ENCODE data around the gene ZCCHC7. TPM values are rescaled to one million over a fixed set of nuclear protein-coding genes. Genes with fewer than 3 reads are reported as not detected.
A peak's percentile ranks its signal among the peaks of the same experiment; 100 is the strongest.
"Not testable (repeated sequence)": the region's sequence is repeated elsewhere in the genome, so short reads cannot be mapped to it uniquely, and the experiment has no call there.

ZCCHC7 gene
- 27.4 TPM for polyA plus RNA-seq (ENCODE audit: insufficient read length)
- long read RNA-seq, donor 1, partial matches to known transcripts = 0 of 3 reads
- long read RNA-seq, donor 1, other reads (novel, unspliced or antisense) = 0 of 3 reads
- long read RNA-seq, donor 2 = 0 reads
- long read RNA-seq, donor 3 = 0 reads
- long read RNA-seq, donor 4 = 0 reads
- long read RNA-seq, donor 5 = 0 reads
- long read RNA-seq, donor 6, partial matches to known transcripts = 0 of 3 reads
- long read RNA-seq, donor 6, other reads (novel, unspliced or antisense) = 0 of 3 reads
- long read RNA-seq, donor 7, partial matches to known transcripts = 0 of 4 reads
- long read RNA-seq, donor 7, other reads (novel, unspliced or antisense) = 0 of 4 reads
- long read RNA-seq, donor 8, partial matches to known transcripts = 7 of 10 reads
- long read RNA-seq, donor 8, other reads (novel, unspliced or antisense) = 0 of 10 reads

GRCh38 chr9:37119907-37120842 lies at the start of gene ZCCHC7:
TSS of gene ZCCHC7 (plus strand) at chr9:37120574.
- peak; percentile 95 for DNase-seq

DNA sequence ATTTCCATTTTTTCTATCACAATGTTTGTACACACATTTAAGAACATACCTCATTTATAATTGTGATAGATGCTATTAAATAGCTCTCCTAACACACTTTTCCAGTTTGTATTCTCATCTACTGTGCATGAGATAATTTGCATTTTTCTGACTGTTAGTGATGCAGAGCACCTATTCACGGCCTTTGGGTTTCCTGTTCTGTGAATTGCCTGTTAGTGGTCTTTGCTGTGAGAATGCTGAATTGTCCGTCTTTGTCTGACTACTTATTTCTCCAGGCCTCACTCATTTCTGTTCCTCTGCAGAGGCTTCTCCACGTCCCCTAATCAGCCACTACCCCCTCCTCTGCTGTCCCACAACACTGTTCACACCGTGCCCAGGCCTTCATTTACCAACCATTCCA lies 45.6 kb upstream of the ZCCHC7 start:
- DNase-seq = not testable (repeated sequence)

DNA sequence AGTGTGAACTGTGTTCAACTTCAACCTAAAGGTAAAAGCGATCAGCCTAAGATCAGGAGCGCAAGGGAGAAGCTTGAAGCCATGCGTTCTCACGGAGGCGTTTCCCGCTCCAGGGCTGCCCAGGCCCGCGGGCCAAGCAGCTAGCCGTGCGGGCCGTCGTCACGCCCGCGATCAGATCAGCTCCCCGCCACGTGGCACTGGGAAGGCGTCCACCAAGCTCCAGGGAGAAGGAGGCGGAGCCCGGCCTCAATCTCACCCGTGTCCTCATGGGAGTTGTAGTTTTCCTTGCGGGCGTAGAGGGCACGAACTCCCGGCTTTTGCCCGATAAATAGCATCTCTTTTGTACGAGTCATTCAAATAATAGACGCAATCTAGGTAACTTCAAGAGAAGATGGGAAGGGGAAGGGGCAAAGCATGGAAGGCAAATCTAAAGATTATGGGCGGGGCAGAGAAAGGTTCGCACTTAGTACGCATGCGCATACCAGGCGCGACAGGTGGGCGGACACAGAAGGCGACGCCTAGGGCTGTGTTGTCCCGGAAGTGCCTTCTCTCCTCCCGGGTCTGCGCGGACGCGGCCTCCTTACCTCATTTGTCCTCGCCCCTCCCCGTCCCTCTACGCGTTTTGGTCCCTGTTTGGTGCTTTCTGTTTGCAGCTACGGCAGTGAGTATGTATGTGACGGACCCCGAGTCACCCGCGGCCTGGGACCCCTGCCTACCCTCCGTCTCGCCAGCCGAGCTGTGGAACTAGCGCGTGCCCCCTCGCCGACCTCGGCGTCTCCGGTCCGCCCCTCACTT lies 40.8 kb upstream of the ZCCHC7 start:
- DNase-seq = peak; percentile 92

DNA sequence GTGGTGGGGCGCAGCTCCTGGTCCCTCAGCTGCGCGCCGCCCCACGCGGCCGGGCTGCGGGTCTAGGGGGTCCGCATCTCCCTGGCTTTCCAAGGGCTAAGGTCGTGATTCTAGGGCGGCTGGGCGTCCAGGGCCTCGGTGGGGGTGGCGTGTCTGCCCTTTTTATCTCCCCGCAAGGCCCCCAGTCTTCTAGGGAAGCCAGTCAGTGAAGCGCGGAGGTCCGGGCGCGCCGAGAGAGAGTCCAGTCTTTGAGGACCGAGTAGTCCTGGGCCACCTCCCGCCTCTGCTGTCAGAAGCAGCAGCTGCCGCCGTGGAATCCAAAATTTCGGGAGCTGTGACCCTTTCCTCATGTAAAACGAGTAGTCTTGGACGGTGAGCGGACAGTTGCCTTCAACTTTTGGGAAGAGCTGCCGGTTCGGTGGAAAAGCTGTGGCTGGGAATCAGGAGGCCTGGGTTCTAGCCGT lies 40.2 kb upstream of the ZCCHC7 start:
- peak; percentile 21 for DNase-seq

- DNase-seq = not testable (repeated sequence)
These were observed 38.9 kb upstream of the ZCCHC7 start for GRCh38 chr9:37081507-37081906.

DNA sequence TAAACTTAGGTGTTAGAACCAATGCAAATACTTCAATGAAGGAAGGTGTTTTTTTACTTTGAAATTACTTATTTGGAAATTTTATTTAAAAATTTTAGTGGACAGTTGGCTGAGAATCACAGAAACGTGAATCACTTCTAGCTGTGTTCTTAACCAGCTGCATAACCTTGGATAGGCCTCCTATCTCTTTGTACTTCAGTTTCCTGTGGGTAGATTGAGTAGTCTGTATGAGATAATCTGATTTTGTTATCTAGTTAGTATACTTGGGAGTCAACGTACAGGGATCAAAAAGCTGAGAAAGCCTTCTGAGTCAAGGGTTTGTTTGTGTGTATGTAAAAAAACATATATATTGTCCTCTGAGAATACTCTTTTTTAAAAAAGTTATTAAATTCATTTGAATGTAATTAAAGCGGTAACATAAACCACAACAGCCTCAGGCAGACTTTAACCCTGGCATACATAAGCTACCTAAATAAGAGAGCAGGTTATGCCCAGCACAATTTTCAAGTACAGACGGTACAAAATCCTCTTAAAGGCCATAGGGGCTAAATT lies 38.1 kb upstream of the ZCCHC7 start:
- DNase-seq = no peak

DNA sequence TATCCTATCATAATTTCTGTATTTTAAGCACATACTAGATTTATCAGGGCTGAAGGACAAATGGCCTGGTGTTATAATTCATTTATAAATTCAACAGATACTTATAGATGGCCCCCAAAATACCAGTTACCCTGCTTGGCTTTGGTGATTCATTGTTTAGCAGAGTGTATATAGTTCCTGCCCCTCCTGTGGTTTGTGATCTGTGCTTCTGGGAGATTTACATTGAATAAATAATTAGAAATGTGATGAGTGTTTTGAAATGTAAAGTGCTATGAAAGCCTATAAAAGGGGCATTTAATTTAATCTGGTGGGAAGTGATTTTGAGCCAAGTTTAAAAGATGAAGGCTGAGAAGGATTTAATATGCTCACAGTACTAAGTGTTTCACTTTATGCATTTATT lies 36.7 kb upstream of the ZCCHC7 start:
- no peak for DNase-seq

- no peak for DNase-seq
These were observed 35.1 kb upstream of the ZCCHC7 start for GRCh38 chr9:37085233-37085632.

GRCh38 chr9:37092714-37093295 lies 27.6 kb upstream of the ZCCHC7 start:
- DNase-seq = not testable (repeated sequence)

GRCh38 chr9:37094751-37095150 lies 25.6 kb upstream of the ZCCHC7 start:
- no peak for DNase-seq

- no peak for DNase-seq
These were observed 23.7 kb upstream of the ZCCHC7 start for GRCh38 chr9:37096628-37097027.

DNA sequence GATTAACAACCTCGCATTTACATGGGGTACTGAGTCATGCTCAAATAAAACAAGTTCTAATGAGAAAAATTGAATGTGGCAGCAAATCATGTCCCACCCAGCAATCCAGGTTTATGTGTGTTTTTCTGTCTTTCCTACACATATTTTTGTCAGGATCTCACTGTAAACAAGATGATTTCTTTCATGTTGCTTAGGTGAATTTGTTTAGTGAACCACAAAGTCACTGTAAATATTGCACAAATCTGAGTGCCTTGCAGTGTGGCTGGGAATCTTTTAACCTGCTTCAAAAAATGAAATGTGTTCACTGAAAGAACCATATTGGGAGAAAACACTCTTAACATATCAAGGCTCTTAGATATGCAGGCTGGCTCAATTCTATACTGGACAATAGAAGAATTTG lies 23.1 kb upstream of the ZCCHC7 start:
- DNase-seq = no peak

- no peak for DNase-seq
These were observed 20.0 kb upstream of the ZCCHC7 start for GRCh38 chr9:37100327-37100726.

DNA sequence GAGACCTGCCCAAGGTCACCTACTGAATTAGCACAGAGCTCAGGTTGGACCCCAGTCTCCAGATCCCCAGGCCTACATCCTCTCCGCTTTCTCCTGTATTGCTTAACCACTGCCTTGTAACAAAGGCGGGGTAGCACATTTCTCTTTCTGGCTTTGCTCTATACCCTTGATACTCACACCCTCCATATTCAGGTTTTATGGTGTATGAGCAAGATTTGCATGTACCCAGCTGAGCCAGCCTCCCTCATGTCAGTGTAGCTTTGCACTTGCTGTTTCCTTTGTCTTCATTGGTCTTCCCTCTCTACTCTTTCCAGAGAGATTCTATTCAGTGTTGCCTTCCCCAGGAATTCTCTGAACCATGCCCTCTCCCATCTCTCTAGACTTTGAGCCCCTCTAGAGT lies 19.6 kb upstream of the ZCCHC7 start:
- DNase-seq = no peak

DNA sequence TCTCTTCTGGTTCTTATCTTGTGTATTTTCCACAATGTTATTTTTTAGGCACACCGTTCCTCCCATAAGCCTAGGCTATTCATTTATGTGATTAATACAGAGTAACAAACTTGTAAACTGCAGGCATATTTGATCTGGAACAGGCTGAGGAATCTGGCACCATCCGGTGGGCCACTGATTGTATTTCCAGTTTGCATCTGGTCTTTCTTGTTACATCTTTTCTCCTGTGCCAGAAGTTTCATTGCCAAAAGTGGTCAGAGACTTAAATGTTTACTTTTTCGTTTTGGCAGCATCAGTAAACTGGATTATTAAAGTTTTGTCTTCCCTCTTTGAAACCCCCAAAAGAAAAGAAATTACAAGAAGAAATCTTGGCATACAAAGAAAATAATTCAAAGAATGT lies 17.9 kb upstream of the ZCCHC7 start:
- no peak for DNase-seq

GRCh38 chr9:37104183-37104889 lies 16.0 kb upstream of the ZCCHC7 start:
- no peak for DNase-seq

DNA sequence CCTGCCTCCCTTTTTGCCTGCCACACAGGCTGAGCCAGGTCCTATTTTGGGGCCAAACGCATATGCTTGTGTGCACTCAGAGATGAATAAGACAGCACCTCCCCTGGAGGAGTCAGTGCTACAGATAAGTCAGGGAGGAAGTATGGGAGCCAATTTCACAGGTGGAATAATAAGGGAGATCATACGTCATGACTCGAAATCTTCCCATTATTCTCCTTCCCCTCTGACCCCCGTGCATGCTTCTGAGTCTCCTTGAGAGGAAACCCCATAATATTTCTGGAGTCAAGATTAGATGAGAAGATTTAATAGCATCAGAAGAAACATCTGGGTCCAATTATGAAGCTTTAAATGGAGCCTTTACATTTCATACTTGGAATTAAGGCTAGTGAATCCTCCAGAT lies 15.1 kb upstream of the ZCCHC7 start:
- DNase-seq = no peak

DNA sequence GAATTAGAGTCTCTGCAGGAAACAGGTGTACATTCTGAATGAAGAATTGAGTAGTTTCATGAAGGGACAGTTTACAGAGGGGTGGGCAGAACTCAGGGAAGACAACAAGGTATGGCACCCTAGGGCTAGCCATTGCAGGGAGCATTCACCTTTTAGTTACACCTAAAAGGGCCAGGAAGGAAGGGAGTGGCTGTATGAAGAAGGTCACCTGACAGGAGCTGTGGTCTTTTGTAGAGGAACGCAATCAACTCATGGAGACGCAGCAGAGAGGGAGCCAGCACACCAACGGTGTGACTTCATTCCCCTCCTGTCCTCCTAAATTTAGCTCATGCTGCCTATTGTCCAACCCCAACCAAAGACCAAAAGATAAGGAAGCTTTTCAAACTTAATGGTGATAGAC lies 12.7 kb upstream of the ZCCHC7 start:
- no peak for DNase-seq

DNA sequence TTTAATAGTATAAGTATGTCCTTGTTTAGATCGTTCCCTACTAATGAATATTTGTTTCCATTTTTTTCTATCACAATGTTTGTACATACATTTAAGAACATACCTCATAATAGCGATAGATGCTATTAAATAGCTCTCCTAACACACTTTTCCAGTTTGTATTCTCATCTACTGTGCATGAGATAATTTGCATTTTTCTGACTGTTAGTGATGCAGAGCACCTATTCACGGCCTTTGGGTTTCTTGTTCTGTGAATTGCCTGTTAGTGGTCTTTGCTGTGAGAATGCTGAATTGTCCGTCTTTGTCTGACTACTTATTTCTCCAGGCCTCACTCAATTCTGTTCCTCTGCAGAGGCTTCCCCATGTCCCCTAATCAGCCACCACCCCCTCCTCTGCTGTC lies 5.9 kb upstream of the ZCCHC7 start:
- not testable (repeated sequence) for DNase-seq

GRCh38 chr9:37117956-37118355 lies 2.4 kb upstream of the ZCCHC7 start:
- DNase-seq = no peak

- DNase-seq = no peak
These were observed 1.0 kb upstream of the ZCCHC7 start for GRCh38 chr9:37119360-37119759.

All from left kidney (tissue), 8 donors.